ENCODE data around the gene IFNA16. TPM values are rescaled to one million over a fixed set of nuclear protein-coding genes. Genes with fewer than 3 reads are reported as not detected.
"Not testable (repeated sequence)": the region's sequence is repeated elsewhere in the genome, so short reads cannot be mapped to it uniquely, and the experiment has no call there.

IFNA16 gene
- polyA plus RNA-seq, 1 donor (not counting 4 experiments of a cell fraction or from before 2014, with no cell fraction given): not detected

DNA sequence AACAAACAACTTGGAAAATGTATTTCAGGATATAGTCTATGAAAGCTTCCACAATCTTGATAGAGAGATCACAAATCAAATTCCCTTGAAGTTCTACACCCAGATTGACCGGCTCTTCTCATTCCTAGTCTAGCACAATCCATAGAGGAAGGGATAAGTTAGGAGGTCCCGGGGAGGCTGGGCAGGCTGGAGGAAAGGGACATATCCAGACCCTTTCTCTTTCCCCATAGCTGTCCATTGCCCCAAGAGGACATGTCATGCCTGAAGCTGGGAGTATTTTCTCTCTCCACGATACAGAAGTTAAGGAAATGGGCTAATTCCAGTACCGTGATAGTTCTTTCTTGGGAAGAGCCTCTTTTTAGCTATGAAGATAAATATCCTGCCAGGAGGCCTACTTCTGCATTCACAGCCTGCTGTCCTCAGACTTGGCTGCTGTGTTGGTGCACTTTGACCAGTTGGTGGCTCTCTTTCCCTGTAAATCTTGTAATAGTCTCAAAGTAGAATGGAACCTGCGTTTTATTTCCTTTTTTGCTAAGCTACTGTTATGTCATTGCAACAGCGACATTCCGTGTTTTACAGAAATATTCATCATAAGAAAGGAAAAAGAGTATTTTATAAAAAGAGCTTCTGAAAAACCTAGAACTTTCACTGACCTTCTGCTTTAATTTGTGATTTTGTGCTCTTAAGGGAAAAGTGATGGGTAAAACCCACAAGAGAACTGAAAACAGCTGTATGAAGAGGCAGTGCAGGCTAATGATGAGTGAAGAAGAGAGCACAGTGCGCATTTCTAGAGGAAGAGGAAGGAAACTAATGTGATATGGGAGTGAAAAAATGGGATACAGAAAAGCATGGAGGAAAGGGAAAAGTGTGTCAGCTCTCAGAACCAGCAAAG lies 18.6 kb upstream of the IFNA16 start:
- peaks cover 14% of the 10 kb centered on the region for H3K27me3 ChIP-seq (ENCODE audit: control insufficient read depth, extremely low read depth, insufficient read depth, low read length)
- H3K9me1 ChIP-seq (ENCODE audit: control insufficient read depth, extremely low read depth, insufficient read depth, low read length); H3K79me2 ChIP-seq (ENCODE audit: control insufficient read depth, insufficient read depth, low read length); H3K9me3 ChIP-seq (ENCODE audit: control insufficient read depth, low read depth, low read length); H2AFZ ChIP-seq (ENCODE audit: control insufficient read depth, low read length); DNase-seq (ENCODE audit: low read depth, low spot score); H3K4me3 ChIP-seq (ENCODE audit: control insufficient read depth in 2 of 3, extremely low read depth in 1 of 3, insufficient read depth in 2 of 3, low read depth in 1 of 3, low read length in 3 of 3); H4K20me1 ChIP-seq (ENCODE audit: control insufficient read depth, extremely low read depth, insufficient read depth, low read length); H3K4me1 ChIP-seq (ENCODE audit: control insufficient read depth, extremely low read depth, insufficient read depth, low read length); H3K4me2 ChIP-seq (ENCODE audit: control insufficient read depth, extremely low read depth, insufficient read depth, low read depth, low read length); H3K9ac ChIP-seq (ENCODE audit: control insufficient read depth, extremely low read depth, insufficient read depth, low read length); H3K27ac ChIP-seq (ENCODE audit: control insufficient read depth, insufficient read depth, low read length); H3K36me3 ChIP-seq (ENCODE audit: control insufficient read depth in 2 of 2, extremely low read depth in 1 of 2, insufficient read depth in 2 of 2, low read length in 2 of 2); dilution Hi-C loops (cut with MboI; ENCODE audit: extremely low pct_ligation_motif_present, low sequenced_read_pairs): not testable (repeated sequence)
- peak; percentile 32 for FAIRE-seq
- TF ChIP-seq, protein P1, sequence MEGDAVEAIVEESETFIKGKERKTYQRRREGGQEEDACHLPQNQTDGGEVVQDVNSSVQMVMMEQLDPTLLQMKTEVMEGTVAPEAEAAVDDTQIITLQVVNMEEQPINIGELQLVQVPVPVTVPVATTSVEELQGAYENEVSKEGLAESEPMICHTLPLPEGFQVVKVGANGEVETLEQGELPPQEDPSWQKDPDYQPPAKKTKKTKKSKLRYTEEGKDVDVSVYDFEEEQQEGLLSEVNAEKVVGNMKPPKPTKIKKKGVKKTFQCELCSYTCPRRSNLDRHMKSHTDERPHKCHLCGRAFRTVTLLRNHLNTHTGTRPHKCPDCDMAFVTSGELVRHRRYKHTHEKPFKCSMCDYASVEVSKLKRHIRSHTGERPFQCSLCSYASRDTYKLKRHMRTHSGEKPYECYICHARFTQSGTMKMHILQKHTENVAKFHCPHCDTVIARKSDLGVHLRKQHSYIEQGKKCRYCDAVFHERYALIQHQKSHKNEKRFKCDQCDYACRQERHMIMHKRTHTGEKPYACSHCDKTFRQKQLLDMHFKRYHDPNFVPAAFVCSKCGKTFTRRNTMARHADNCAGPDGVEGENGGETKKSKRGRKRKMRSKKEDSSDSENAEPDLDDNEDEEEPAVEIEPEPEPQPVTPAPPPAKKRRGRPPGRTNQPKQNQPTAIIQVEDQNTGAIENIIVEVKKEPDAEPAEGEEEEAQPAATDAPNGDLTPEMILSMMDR (optimal IDR thresholded peaks at IDR 0.05 in 1 of 3, IDR thresholded peaks at IDR 0.05 in 1 of 3, conservative IDR thresholded peaks at IDR 0.05 in 1 of 3; ENCODE audit: extremely low read depth in 1 of 3, insufficient read depth in 2 of 3, low read length in 3 of 3): peak; percentile 59 to 67 (median 62)

DNA sequence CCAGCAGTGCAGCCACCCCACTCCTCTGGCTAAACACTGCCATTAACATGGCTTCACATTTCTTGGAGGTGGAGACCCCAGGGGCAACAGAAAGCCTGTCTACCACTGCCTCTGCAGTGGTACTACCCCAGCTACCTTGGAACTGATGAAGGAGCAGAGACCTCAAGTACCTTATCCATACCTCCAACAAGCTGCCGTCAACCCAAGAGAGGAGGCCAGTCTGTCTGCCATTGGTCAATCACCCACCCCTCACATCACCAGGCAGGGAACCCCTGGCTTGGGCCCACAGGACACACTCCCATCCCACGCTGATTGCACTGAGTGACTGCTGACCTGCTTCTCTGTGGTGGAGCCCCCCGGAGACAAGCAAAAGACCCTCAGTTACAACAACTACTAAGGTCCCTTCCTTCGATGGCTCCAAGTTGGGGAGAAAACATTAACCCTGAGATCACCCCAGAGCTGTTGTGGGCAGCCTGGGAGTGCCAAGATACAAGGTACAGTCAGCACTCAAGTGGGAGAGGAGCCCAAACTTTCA lies 17.1 kb upstream of the IFNA16 start:
- DNase-seq (ENCODE audit: low read depth, low spot score) (no peak), FAIRE-seq (no peak)
- Histone ChIP-seq H3K9me3 (ENCODE audit: control insufficient read depth, low read depth, low read length) (no peaks in the 10 kb centered on the region), H3K4me3 (ENCODE audit: control insufficient read depth in 2 of 3, extremely low read depth in 1 of 3, insufficient read depth in 2 of 3, low read depth in 1 of 3, low read length in 3 of 3) (no peak overlapping the region), H3K27me3 (ENCODE audit: control insufficient read depth, extremely low read depth, insufficient read depth, low read length) (peaks cover 7% of the 10 kb centered on the region), H3K27ac (ENCODE audit: control insufficient read depth, insufficient read depth, low read length) (no peak overlapping the region), H3K9ac (ENCODE audit: control insufficient read depth, extremely low read depth, insufficient read depth, low read length) (no peak overlapping the region), H3K79me2 (ENCODE audit: control insufficient read depth, insufficient read depth, low read length) (no peaks in the 10 kb centered on the region), H3K4me1 (ENCODE audit: control insufficient read depth, extremely low read depth, insufficient read depth, low read length) (no peaks in the 10 kb centered on the region), H3K36me3 (ENCODE audit: control insufficient read depth in 2 of 2, extremely low read depth in 1 of 2, insufficient read depth in 2 of 2, low read length in 2 of 2) (no peaks in the 10 kb centered on the region), H4K20me1 (ENCODE audit: control insufficient read depth, extremely low read depth, insufficient read depth, low read length) (no peaks in the 10 kb centered on the region), H3K4me2 (ENCODE audit: control insufficient read depth, extremely low read depth, insufficient read depth, low read depth, low read length) (no peak overlapping the region), H2AFZ (ENCODE audit: control insufficient read depth, low read length) (no peak overlapping the region), H3K9me1 (ENCODE audit: control insufficient read depth, extremely low read depth, insufficient read depth, low read length) (no peaks in the 10 kb centered on the region)
- no peak for TF ChIP-seq EZH2 (IDR thresholded peaks at IDR 0.05; ENCODE audit: low read length)
- TF ChIP-seq, protein P1 (optimal IDR thresholded peaks at IDR 0.05 in 1 of 3, IDR thresholded peaks at IDR 0.05 in 1 of 3, conservative IDR thresholded peaks at IDR 0.05 in 1 of 3; ENCODE audit: extremely low read depth in 1 of 3, insufficient read depth in 2 of 3, low read length in 3 of 3): no peak
- dilution Hi-C loops (cut with MboI; ENCODE audit: extremely low pct_ligation_motif_present, low sequenced_read_pairs): no loop called here
